B cell (primary cell): Measurements from ENCODE around the gene TMEM120B.

ENCODE experiments used
- EZH2 ChIP-seq: IDR thresholded peaks from 2 replicates; pipeline ENCODE4 v1.6.1; 2012; ENCODE audit warnings: borderline replicate concordance, low read depth, mild to moderate bottlenecking, moderate library complexity, low read length; ENCODE audit not compliant: insufficient read depth, poor library complexity, severe bottlenecking
- TF ChIP-seq, protein P1 (sequence below): fragments of 200-600 bp; IDR thresholded peaks from one replicate; pipeline ENCODE4 v1.8.0; 2022; ENCODE audit warnings: antibody characterized with exemption, mild to moderate bottlenecking

GRCh38 chr12:121814429-121815119 lies 102.0 kb downstream of the TMEM120B start:
- TF ChIP-seq, protein P1, sequence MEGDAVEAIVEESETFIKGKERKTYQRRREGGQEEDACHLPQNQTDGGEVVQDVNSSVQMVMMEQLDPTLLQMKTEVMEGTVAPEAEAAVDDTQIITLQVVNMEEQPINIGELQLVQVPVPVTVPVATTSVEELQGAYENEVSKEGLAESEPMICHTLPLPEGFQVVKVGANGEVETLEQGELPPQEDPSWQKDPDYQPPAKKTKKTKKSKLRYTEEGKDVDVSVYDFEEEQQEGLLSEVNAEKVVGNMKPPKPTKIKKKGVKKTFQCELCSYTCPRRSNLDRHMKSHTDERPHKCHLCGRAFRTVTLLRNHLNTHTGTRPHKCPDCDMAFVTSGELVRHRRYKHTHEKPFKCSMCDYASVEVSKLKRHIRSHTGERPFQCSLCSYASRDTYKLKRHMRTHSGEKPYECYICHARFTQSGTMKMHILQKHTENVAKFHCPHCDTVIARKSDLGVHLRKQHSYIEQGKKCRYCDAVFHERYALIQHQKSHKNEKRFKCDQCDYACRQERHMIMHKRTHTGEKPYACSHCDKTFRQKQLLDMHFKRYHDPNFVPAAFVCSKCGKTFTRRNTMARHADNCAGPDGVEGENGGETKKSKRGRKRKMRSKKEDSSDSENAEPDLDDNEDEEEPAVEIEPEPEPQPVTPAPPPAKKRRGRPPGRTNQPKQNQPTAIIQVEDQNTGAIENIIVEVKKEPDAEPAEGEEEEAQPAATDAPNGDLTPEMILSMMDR = no peak
- TF ChIP-seq EZH2 = no peak
